GM12878 (cell line): ENCODE results near the gene DCT. TPM values are rescaled to one million over a fixed set of nuclear protein-coding genes. Genes with fewer than 3 reads are reported as not detected.

Source experiments
- ATAC-seq: fragments of 200-7000 bp; cut with Tn5 transposase; 3 replicates; pipeline ENCODE4 v1.9.1; 2020; ENCODE audit warnings: mild to moderate bottlenecking, moderate library complexity
- BruUV-seq: library from RNA; stranded (reverse); fragments of 400-500 nt; replicated peaks from 2 replicates; lab custom pipeline; 2021; lab: Mats Ljungman, UMichigan
- CTCF ChIA-PET: fragments of 300-600 bp; sonication (Branson Sonifier 250); formaldehyde crosslinking; extraction: SDS; loops from one replicate; lab custom pipeline; 2021; ENCODE audit warnings: inconsistent platforms; lab: Yijun Ruan, JAX
- POLR2A ChIA-PET: fragments of 350-600 bp; formaldehyde crosslinking; extraction: SDS; loops from one replicate; lab custom pipeline; 2021; ENCODE audit warnings: inconsistent platforms; lab: Charles Lee
- RAD21 ChIA-PET: fragments of 300-600 bp; sonication (Branson Sonifier 250); formaldehyde crosslinking; loops from one replicate; lab custom pipeline; 2023; ENCODE audit warnings: antibody characterized with exemption; ENCODE audit not compliant: unreplicated experiment; lab: Charles Lee
- SMC1A ChIA-PET: fragments of 300-600 bp; sonication (Branson Sonifier 250); formaldehyde crosslinking; loops from one replicate; lab custom pipeline; 2023; ENCODE audit not compliant: unreplicated experiment, uncharacterized antibody; lab: Charles Lee
- DNase-seq: peaks from one replicate; pipeline ENCODE4 v3.0.0-alpha.2; 2011; ENCODE audit warnings: low read depth, low spot score
- FAIRE-seq: peaks from 3 replicates; lab custom pipeline; 2011; peaks lifted over from hg19 to GRCh38; lab: Jason Lieb, UNC
- H2AFZ ChIP-seq: 2 replicates; pipeline ENCODE4 v1.6.0; 2011; ENCODE audit warnings: low read depth, low read length, control low read depth; ENCODE audit not compliant: control insufficient read depth
- H3K27ac ChIP-seq: 2 replicates; pipeline ENCODE4 v1.5.1; 2011; ENCODE audit warnings: control low read depth; ENCODE audit not compliant: control insufficient read depth, insufficient read depth
- H3K27me3 ChIP-seq, 2 experiments: replicated peaks in 1 of 2; 2 replicates each; pipeline versions ENCODE4 v1.6.0 to v1.6.1; 2011; ENCODE audit warnings: low read length in 1 of 2; ENCODE audit not compliant: control insufficient read depth in 2 of 2, insufficient read depth in 2 of 2
- H3K36me3 ChIP-seq, 2 experiments: 2 replicates each; pipeline ENCODE4 v1.5.1; 2011; ENCODE audit warnings: low read length in 1 of 2; ENCODE audit not compliant: control insufficient read depth in 2 of 2, insufficient read depth in 2 of 2
- H3K4me1 ChIP-seq: 2 replicates; pipeline ENCODE4 v1.6.1; 2011; ENCODE audit warnings: mild to moderate bottlenecking, low read length, moderate library complexity, mixed read lengths; ENCODE audit not compliant: control insufficient read depth, insufficient read depth
- H3K4me2 ChIP-seq: 2 replicates; pipeline ENCODE4 v1.6.0; 2011; ENCODE audit warnings: control low read depth; ENCODE audit not compliant: control insufficient read depth, insufficient read depth
- H3K4me3 ChIP-seq: fragments of 200-600 bp; sonication (generic); 2 replicates; pipeline ENCODE4 v1.5.1; 2016
- H3K79me2 ChIP-seq: 2 replicates; pipeline ENCODE4 v1.6.0; 2011; ENCODE audit warnings: low read length; ENCODE audit not compliant: control insufficient read depth, insufficient read depth
- H3K9ac ChIP-seq: 2 replicates; pipeline ENCODE4 v1.8.0; 2011; ENCODE audit warnings: low read length, control low read depth, mixed read lengths; ENCODE audit not compliant: control insufficient read depth, insufficient read depth
- H3K9me3 ChIP-seq: replicated peaks from 3 replicates; pipeline ENCODE4 v1.5.1; 2011; ENCODE audit warnings: mild to moderate bottlenecking, low read length; ENCODE audit not compliant: control insufficient read depth, insufficient read depth
- H4K20me1 ChIP-seq: 2 replicates; pipeline ENCODE4 v1.6.0; 2011; ENCODE audit not compliant: control insufficient read depth, insufficient read depth
- BRCA1 ChIP-seq: IDR thresholded peaks from 2 replicates; pipeline ENCODE4 v1.6.1; 2011; ENCODE audit warnings: low read depth, low read length, improper control_type of control experiment
- CHD2 ChIP-seq: IDR thresholded peaks from 2 replicates; pipeline ENCODE4 v1.6.1; 2011; ENCODE audit warnings: low read depth, low read length, improper control_type of control experiment, borderline replicate concordance
- CTCF ChIP-seq, 3 experiments: IDR thresholded peaks in 2 of 3; conservative IDR thresholded peaks in 1 of 3; 2 replicates each; pipeline ENCODE4 v1.5.1; 2011; ENCODE audit warnings: low read depth in 3 of 3, low read length in 3 of 3, mild to moderate bottlenecking in 3 of 3, control low read depth in 2 of 3, moderate library complexity in 2 of 3, inconsistent platforms in 1 of 3, mixed read lengths in 1 of 3; ENCODE audit not compliant: control insufficient read depth in 2 of 3, insufficient read depth in 1 of 3; ENCODE audit errors: extremely low read depth in 1 of 3
- HDGF ChIP-seq: fragments of 450-650 bp; IDR thresholded peaks from 2 replicates; pipeline ENCODE4 v1.6.1; 2016; ENCODE audit warnings: antibody characterized with exemption
- MTA3 ChIP-seq: IDR thresholded peaks from 2 replicates; pipeline ENCODE4 v1.6.1; 2012; ENCODE audit warnings: low read length, inconsistent platforms, borderline replicate concordance
- SIX5 ChIP-seq: IDR thresholded peaks from 2 replicates; pipeline ENCODE4 v1.6.1; 2011; ENCODE audit warnings: mild to moderate bottlenecking, low read depth, low read length, moderate library complexity; ENCODE audit not compliant: severe bottlenecking
- YY1 ChIP-seq: IDR thresholded peaks from 2 replicates; pipeline ENCODE4 v1.6.1; 2011; ENCODE audit warnings: low read depth, mild to moderate bottlenecking, low read length
- ZBTB40 ChIP-seq: fragments of 450-650 bp; IDR thresholded peaks from 2 replicates; pipeline ENCODE4 v1.6.1; 2016; ENCODE audit warnings: mild to moderate bottlenecking, moderate library complexity, borderline replicate concordance
- WGBS: methylation state at CpG from one replicate; pipeline ENCODE4 v1.1.6; 2016; ENCODE audit warnings: low lambda C conversion rate; ENCODE audit not compliant: insufficient replicate concordance, insufficient coverage; ENCODE audit errors: missing lambda C conversion rate; 5-methylcytosine and 5-hydroxymethylcytosine counted together
- in situ Hi-C: fragments of 300-500 bp; cut with MboI; formaldehyde crosslinking; loops from 9 replicates; pipeline ENCODE4 v1.14.3; 2018; ENCODE audit warnings: mixed read lengths
- intact Hi-C: fragments of 100-400 bp; cut with micrococcal nuclease; formaldehyde crosslinking; loops from one replicate; pipeline ENCODE4 v1.14.2; 2022; ENCODE audit not compliant: unreplicated experiment
- polyA plus RNA-seq, 11 experiments: library from polyadenylated mRNA; depleted of rRNA in 4 of 11; unstranded in 6 of 11; stranded (reverse) in 5 of 11; fragments of >200 nt; fragmentation: Nextera tagmentation in 4 of 11; fragmentation: Illumina TruSeq in 1 of 11; extraction: Ambion mirVana in 4 of 11; extraction: Trizol in 1 of 11; gene quantifications; 1 replicate in 1 of 11; 2 replicates in 10 of 11; pipeline versions ENCODE4 v1.2.1 to v1.2.3, GENCODE V29; 2011 to 2016; ENCODE audit warnings: inconsistent platforms in 2 of 11, missing spikeins in 2 of 11, low read depth in 1 of 11
- total RNA-seq, 4 experiments: library from RNA; depleted of rRNA in 3 of 4; stranded (reverse); fragments of >200 nt in 3 of 4; fragmentation: Illumina TruSeq in 1 of 4; extraction: Trizol in 1 of 4; gene quantifications; 2 replicates each; pipeline versions ENCODE4 v1.2.1 to v1.2.3, GENCODE V29; 2013 to 2021
- TF ChIP-seq, protein P1 (sequence below): fragments of 450-650 bp; formaldehyde crosslinking; IDR thresholded peaks from 2 replicates; pipeline ENCODE4 v1.4.0; 2022; ENCODE audit warnings: mild to moderate bottlenecking, moderate library complexity

Gene DCT
- total and polyA plus RNA-seq, 10 of the 15 experiments (the other 5 are each of a cell fraction or from before 2014, with no cell fraction given): 0.04 to 0.29 TPM; not detected in 8

DNA sequence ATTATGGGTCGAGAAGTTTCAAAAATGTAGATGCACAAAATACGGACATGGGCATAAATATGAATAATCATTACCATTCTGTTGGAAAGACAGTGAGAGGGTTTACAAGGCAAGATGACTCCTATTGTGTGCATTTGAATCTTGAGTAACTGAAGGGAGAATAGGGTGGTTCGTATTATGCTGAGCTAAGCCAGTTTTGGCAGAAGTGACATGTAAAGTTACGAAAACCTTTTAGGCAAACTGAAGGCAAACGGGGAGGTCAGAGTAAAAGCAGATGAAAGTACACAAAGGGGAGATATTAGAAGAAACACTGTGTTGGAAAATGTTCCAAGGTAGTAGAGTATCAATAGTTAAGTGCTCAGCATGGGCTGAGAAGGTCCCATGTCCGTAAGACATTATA is 16.8 kb downstream of the DCT start (continued):
- TF ChIP-seq SIX5: no peak
- TF ChIP-seq, protein P1, sequence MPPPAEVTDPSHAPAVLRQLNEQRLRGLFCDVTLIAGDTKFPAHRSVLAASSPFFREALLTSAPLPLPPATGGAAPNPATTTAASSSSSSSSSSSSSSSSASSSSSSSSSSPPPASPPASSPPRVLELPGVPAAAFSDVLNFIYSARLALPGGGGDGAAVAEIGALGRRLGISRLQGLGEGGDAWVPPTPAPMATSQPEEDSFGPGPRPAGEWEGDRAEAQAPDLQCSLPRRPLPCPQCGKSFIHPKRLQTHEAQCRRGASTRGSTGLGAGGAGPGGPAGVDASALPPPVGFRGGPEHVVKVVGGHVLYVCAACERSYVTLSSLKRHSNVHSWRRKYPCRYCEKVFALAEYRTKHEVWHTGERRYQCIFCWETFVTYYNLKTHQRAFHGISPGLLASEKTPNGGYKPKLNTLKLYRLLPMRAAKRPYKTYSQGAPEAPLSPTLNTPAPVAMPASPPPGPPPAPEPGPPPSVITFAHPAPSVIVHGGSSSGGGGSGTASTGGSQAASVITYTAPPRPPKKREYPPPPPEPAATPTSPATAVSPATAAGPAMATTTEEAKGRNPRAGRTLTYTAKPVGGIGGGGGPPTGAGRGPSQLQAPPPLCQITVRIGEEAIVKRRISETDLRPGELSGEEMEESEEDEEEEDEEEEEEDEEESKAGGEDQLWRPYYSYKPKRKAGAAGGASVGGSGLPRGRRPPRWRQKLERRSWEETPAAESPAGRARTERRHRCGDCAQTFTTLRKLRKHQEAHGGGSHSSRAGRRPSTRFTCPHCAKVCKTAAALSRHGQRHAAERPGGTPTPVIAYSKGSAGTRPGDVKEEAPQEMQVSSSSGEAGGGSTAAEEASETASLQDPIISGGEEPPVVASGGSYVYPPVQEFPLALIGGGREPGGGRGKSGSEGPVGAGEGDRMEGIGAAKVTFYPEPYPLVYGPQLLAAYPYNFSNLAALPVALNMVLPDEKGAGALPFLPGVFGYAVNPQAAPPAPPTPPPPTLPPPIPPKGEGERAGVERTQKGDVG (CRISPR knock-in tag): no peak
- no peak for TF ChIP-seq HDGF
- TF ChIP-seq ZBTB40: no peak
- TF ChIP-seq BRCA1: no peak
- TF ChIP-seq, all 136 proteins: peak for 0

GRCh38 chr13:94459116-94459515 is 20.4 kb downstream of the DCT start:
- no peaks in the 10 kb centered on the region for H3K79me2 ChIP-seq
- no peak for DNase-seq
- in situ Hi-C loops (no loop called here), intact Hi-C loops (no loop called here)
- 50% methylated on average over 1 of the region's 1 CpG for WGBS
- no peaks in the 10 kb centered on the region for H3K4me1 ChIP-seq
- no peaks in the 10 kb centered on the region for H4K20me1 ChIP-seq
- H3K36me3 ChIP-seq: no peaks in the 10 kb centered on the region
- H3K4me2 ChIP-seq: no peak overlapping the region
- SMC1A ChIA-PET: no interaction called here
- H3K9ac ChIP-seq: no peak overlapping the region
- no peaks in the 10 kb centered on the region; a peak in 1 of 4 replicates for H3K27me3 ChIP-seq
- H3K27ac ChIP-seq: no peak overlapping the region
- no peak overlapping the region for H2AFZ ChIP-seq
- no peak for FAIRE-seq
- CTCF ChIA-PET: no interaction called here
- POLR2A ChIA-PET: no interaction called here
- H3K9me3 ChIP-seq: no peaks in the 10 kb centered on the region
- RAD21 ChIA-PET: no interaction called here
- no peak overlapping the region for H3K4me3 ChIP-seq
- no TSS peak for BruUV-seq
- no peak for ATAC-seq
- no peak for TF ChIP-seq YY1
- TF ChIP-seq CTCF (IDR thresholded peaks at IDR 0.05 in 2 of 3, conservative IDR thresholded peaks at IDR 0.05 in 1 of 3; ENCODE audit: control insufficient read depth in 2 of 3, extremely low read depth in 1 of 3, insufficient read depth in 1 of 3, low read depth in 3 of 3, low read length in 3 of 3): no peak
- TF ChIP-seq MTA3: no peak
- TF ChIP-seq CHD2: no peak
